H9 (cell line): ENCODE results near the gene EPB41L4B. TPM values are rescaled to one million over a fixed set of nuclear protein-coding genes. Genes with fewer than 3 reads are reported as not detected.

ENCODE experiments used
- DNase-seq: peaks from one replicate; pipeline ENCODE4 v3.0.0-alpha.2; 2017
- H2AFZ ChIP-seq: one replicate; pipeline ENCODE4 v1.6.1; 2013; ENCODE audit warnings: mild to moderate bottlenecking, low read length, control low read depth, moderate library complexity
- H2AK5ac ChIP-seq: 2 replicates; pipeline ENCODE4 v1.6.1; 2013; ENCODE audit warnings: low read length, control low read depth, mixed read lengths; ENCODE audit not compliant: insufficient read length
- H2BK120ac ChIP-seq: one replicate; pipeline ENCODE4 v1.6.1; 2013; ENCODE audit warnings: low read depth, mild to moderate bottlenecking, low read length, control low read depth, inconsistent platforms; ENCODE audit not compliant: poor library complexity, severe bottlenecking
- H2BK12ac ChIP-seq: 2 replicates; pipeline ENCODE4 v1.6.1; 2013; ENCODE audit warnings: low read length, control low read depth, mixed read lengths, low read depth; ENCODE audit not compliant: insufficient read length
- H2BK15ac ChIP-seq: 2 replicates; pipeline ENCODE4 v1.6.1; 2013; ENCODE audit warnings: low read depth, low read length, control low read depth
- H2BK20ac ChIP-seq: one replicate; pipeline ENCODE4 v1.6.1; 2013; ENCODE audit warnings: low read depth, mild to moderate bottlenecking, low read length, control low read depth, inconsistent platforms; ENCODE audit not compliant: poor library complexity, severe bottlenecking
- H2BK5ac ChIP-seq: 2 replicates; pipeline ENCODE4 v1.6.1; 2013; ENCODE audit warnings: low read length, control low read depth, mixed read lengths; ENCODE audit not compliant: insufficient read length
- H3K14ac ChIP-seq: 2 replicates; pipeline ENCODE4 v1.6.1; 2013; ENCODE audit warnings: low read length, control low read depth; ENCODE audit not compliant: insufficient read depth
- H3K18ac ChIP-seq: 2 replicates; pipeline ENCODE4 v1.6.1; 2013; ENCODE audit warnings: low read depth, mild to moderate bottlenecking, mixed read lengths, low read length, control low read depth; ENCODE audit not compliant: insufficient read length
- H3K23ac ChIP-seq: 2 replicates; pipeline ENCODE4 v1.6.1; 2013; ENCODE audit warnings: low read length, control low read depth, mixed read lengths, low read depth; ENCODE audit not compliant: insufficient read length
- H3K23me2 ChIP-seq: 2 replicates; pipeline ENCODE4 v1.6.1; 2013; ENCODE audit warnings: low read depth, mild to moderate bottlenecking, mixed read lengths, low read length, control low read depth; ENCODE audit not compliant: insufficient read length, poor library complexity, severe bottlenecking
- H3K27ac ChIP-seq: 2 replicates; pipeline ENCODE4 v1.5.1; 2013; ENCODE audit warnings: low read length, control low read depth, mixed read lengths, low read depth; ENCODE audit not compliant: insufficient read length
- H3K27me3 ChIP-seq: 2 replicates; pipeline ENCODE4 v1.6.1; 2013; ENCODE audit warnings: low read length, control low read depth, inconsistent platforms; ENCODE audit not compliant: insufficient read depth
- H3K4ac ChIP-seq: 2 replicates; pipeline ENCODE4 v1.6.1; 2013; ENCODE audit warnings: low read depth, mild to moderate bottlenecking, control low read depth, inconsistent platforms, low read length, moderate library complexity
- H3K4me1 ChIP-seq: 2 replicates; pipeline ENCODE4 v1.6.1; 2013; ENCODE audit warnings: low read length, control low read depth, inconsistent platforms; ENCODE audit not compliant: insufficient read depth
- H3K4me2 ChIP-seq: 2 replicates; pipeline ENCODE4 v1.6.1; 2013; ENCODE audit warnings: low read length, control low read depth, mixed read lengths; ENCODE audit not compliant: insufficient read length, insufficient read depth
- H3K56ac ChIP-seq: 2 replicates; pipeline ENCODE4 v1.6.1; 2013; ENCODE audit warnings: low read depth, mild to moderate bottlenecking, mixed read lengths, low read length, control low read depth; ENCODE audit not compliant: insufficient read length
- H3K79me1 ChIP-seq: 2 replicates; pipeline ENCODE4 v1.6.1; 2013; ENCODE audit warnings: low read depth, mild to moderate bottlenecking, moderate library complexity, low read length, control low read depth, inconsistent platforms; ENCODE audit not compliant: insufficient read depth, poor library complexity, severe bottlenecking
- H3K79me2 ChIP-seq: 2 replicates; pipeline ENCODE4 v1.6.1; 2013; ENCODE audit warnings: low read length, control low read depth, inconsistent platforms; ENCODE audit not compliant: insufficient read depth
- H3K9ac ChIP-seq: 2 replicates; pipeline ENCODE4 v1.6.1; 2013; ENCODE audit warnings: low read length, control low read depth, mixed read lengths; ENCODE audit not compliant: insufficient read length; ENCODE audit errors: extremely low read depth
- H3K9me3 ChIP-seq: one replicate; pipeline ENCODE4 v1.6.1; 2013; ENCODE audit warnings: low read depth, low read length, inconsistent platforms; ENCODE audit not compliant: control insufficient read depth
- H3T11ph ChIP-seq: one replicate; pipeline ENCODE4 v1.6.1; 2013; ENCODE audit warnings: mild to moderate bottlenecking, low read length, control low read depth, inconsistent platforms
- H4K20me1 ChIP-seq: one replicate; pipeline ENCODE4 v1.6.1; 2013; ENCODE audit not compliant: control insufficient read depth, insufficient read length, insufficient read depth
- H4K5ac ChIP-seq: 2 replicates; pipeline ENCODE4 v1.6.1; 2013; ENCODE audit warnings: low read depth, mild to moderate bottlenecking, mixed read lengths, low read length, control low read depth; ENCODE audit not compliant: insufficient read length
- H4K8ac ChIP-seq: replicated peaks from 2 replicates; pipeline ENCODE4 v1.6.1; 2013; ENCODE audit warnings: low read length, control low read depth, mixed read lengths, low read depth; ENCODE audit not compliant: insufficient read length
- H4K91ac ChIP-seq: 2 replicates; pipeline ENCODE4 v1.6.1; 2013; ENCODE audit warnings: low read depth, mild to moderate bottlenecking, moderate library complexity, mixed read lengths, low read length, control low read depth; ENCODE audit not compliant: insufficient read length
- H3K27ac Mint-ChIP-seq, 3 experiments: 2 replicates in 2 of 3; 3 replicates in 1 of 3; pipeline ENCODE4 v1.8.0; 2020 to 2021; ENCODE audit warnings: mixed read lengths in 3 of 3, mild to moderate bottlenecking in 1 of 3, moderate library complexity in 1 of 3
- H3K27me3 Mint-ChIP-seq: 2 replicates; pipeline ENCODE4 v1.8.0; 2021; ENCODE audit warnings: low read depth, mild to moderate bottlenecking, moderate library complexity, mixed read lengths
- H3K36me3 Mint-ChIP-seq, 3 experiments: 2 replicates in 2 of 3; 3 replicates in 1 of 3; pipeline ENCODE4 v1.8.0; 2020 to 2021; ENCODE audit warnings: low read depth in 3 of 3, mixed read lengths in 3 of 3; ENCODE audit not compliant: insufficient read depth in 1 of 3
- H3K4me1 Mint-ChIP-seq, 2 experiments: 2 replicates each; pipeline ENCODE4 v1.8.0; 2020; ENCODE audit warnings: mixed read lengths in 2 of 2
- H3K4me3 Mint-ChIP-seq, 2 experiments: 2 replicates in 1 of 2; 3 replicates in 1 of 2; pipeline ENCODE4 v1.8.0; 2020 to 2021; ENCODE audit warnings: mild to moderate bottlenecking in 2 of 2, mixed read lengths in 2 of 2, moderate library complexity in 1 of 2
- H3K9me3 Mint-ChIP-seq, 2 experiments: 2 replicates in 1 of 2; 3 replicates in 1 of 2; pipeline ENCODE4 v1.8.0; 2020; ENCODE audit warnings: mild to moderate bottlenecking in 2 of 2, mixed read lengths in 2 of 2, moderate library complexity in 1 of 2
- WGBS: extraction: QIAGEN DNeasy Blood & Tissue Kit; methylation state at CpG from one replicate; pipeline ENCODE4 v1.1.7; 2013; ENCODE audit warnings: missing lambda C conversion rate, low lambda C conversion rate, mixed read lengths; ENCODE audit not compliant: insufficient read length; ENCODE audit errors: extremely low coverage; 5-methylcytosine and 5-hydroxymethylcytosine counted together
- total RNA-seq: library from RNA; stranded (reverse); gene quantifications from 2 replicates; pipeline ENCODE4 v1.2.1, GENCODE V29; 2021
- TF ChIP-seq, protein P1 (sequence below): fragments of 200-600 bp; sonication (generic); conservative IDR thresholded peaks from 3 replicates; pipeline ENCODE4 v1.8.0; 2021; ENCODE audit warnings: antibody characterized with exemption, mild to moderate bottlenecking

The EPB41L4B gene
- total RNA-seq, 1 experiment from 2014 or later = 18.9 TPM

GRCh38 chr9:109245310-109245897, 75.5 kb downstream of the EPB41L4B start:
- Histone ChIP-seq H3K18ac (no peak overlapping the region), H2BK15ac (no peak overlapping the region), H3K79me2 (no peaks in the 10 kb centered on the region), H4K91ac (no peak overlapping the region), H4K5ac (no peak overlapping the region), H2BK5ac (no peak overlapping the region), H3K9ac (no peak overlapping the region), H2AK5ac (no peak overlapping the region), H2BK12ac (no peak overlapping the region), H3K56ac (no peak overlapping the region), H3K23ac (no peak overlapping the region), H4K8ac (no peak overlapping the region), H3K27me3 (no peaks in the 10 kb centered on the region), H3K4ac (no peak overlapping the region), H2BK120ac (no peak overlapping the region), H3K4me2 (no peak overlapping the region), H4K20me1 (no peaks in the 10 kb centered on the region), H2BK20ac (no peak overlapping the region), H3K4me1 (peaks cover 3% of the 10 kb centered on the region; the same call in 1 of the 2 replicates), H3K14ac (no peak overlapping the region), H3K23me2 (no peaks in the 10 kb centered on the region), H3K79me1 (no peaks in the 10 kb centered on the region), H3K27ac (no peak overlapping the region), H3K9me3 (no peaks in the 10 kb centered on the region), H2AFZ (no peak overlapping the region), H3T11ph (no peak overlapping the region)
- no CpG with 5 or more reads among the region's 6 CpGs for whole genome bisulfite sequencing
- no peaks in the 10 kb centered on the region; the same call in 1 of the 2 replicates for H3K27me3 Mint-ChIP-seq
- TF ChIP-seq, protein P1, sequence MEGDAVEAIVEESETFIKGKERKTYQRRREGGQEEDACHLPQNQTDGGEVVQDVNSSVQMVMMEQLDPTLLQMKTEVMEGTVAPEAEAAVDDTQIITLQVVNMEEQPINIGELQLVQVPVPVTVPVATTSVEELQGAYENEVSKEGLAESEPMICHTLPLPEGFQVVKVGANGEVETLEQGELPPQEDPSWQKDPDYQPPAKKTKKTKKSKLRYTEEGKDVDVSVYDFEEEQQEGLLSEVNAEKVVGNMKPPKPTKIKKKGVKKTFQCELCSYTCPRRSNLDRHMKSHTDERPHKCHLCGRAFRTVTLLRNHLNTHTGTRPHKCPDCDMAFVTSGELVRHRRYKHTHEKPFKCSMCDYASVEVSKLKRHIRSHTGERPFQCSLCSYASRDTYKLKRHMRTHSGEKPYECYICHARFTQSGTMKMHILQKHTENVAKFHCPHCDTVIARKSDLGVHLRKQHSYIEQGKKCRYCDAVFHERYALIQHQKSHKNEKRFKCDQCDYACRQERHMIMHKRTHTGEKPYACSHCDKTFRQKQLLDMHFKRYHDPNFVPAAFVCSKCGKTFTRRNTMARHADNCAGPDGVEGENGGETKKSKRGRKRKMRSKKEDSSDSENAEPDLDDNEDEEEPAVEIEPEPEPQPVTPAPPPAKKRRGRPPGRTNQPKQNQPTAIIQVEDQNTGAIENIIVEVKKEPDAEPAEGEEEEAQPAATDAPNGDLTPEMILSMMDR = no peak
- peak overlapping the region in 1 of 3 experiments; percentile 13; a peak in 1 of 7 replicates for H3K27ac Mint-ChIP-seq
- no peak overlapping the region for H3K4me3 Mint-ChIP-seq
- peaks cover 6 to 18% (median 7%) of the 10 kb centered on the region in 3 experiments; a peak in 6 of 7 replicates for H3K36me3 Mint-ChIP-seq
- H3K9me3 Mint-ChIP-seq = no peaks in the 10 kb centered on the region; a peak in 1 of 5 replicates
- DNase-seq = no peak
- H3K4me1 Mint-ChIP-seq = peaks cover 34 to 41% of the 10 kb centered on the region in 2 experiments
